Cardiac muscle cell (in vitro differentiated cells and primary cell): ENCODE results near the gene CHRNB1. TPM values are rescaled to one million over a fixed set of nuclear protein-coding genes. Genes with fewer than 3 reads are reported as not detected.

Experiments used
- DNase-seq, 2 donors: peaks; one replicate each; pipeline versions ENCODE4 v3.0.0 to v3.0.0-alpha.2; 2010 to 2017; ENCODE audit warnings: low read depth in 1 of 2, low spot score in 1 of 2
- H3K27ac ChIP-seq: fragments of 200-600 bp; sonication (generic); 2 replicates; pipeline ENCODE4 v1.5.1; 2016
- H3K27me3 ChIP-seq: fragments of 200-600 bp; sonication (generic); 2 replicates; pipeline ENCODE4 v1.6.0; 2016; ENCODE audit warnings: control low read depth
- H3K36me3 ChIP-seq: fragments of 200-600 bp; sonication (generic); 2 replicates; pipeline ENCODE4 v1.5.1; 2016; ENCODE audit warnings: control low read depth
- H3K4me1 ChIP-seq: fragments of 200-600 bp; sonication (generic); 2 replicates; pipeline ENCODE4 v1.8.1; 2017; ENCODE audit warnings: low read depth, mild to moderate bottlenecking, mixed run types
- H3K4me3 ChIP-seq: fragments of 200-600 bp; sonication (generic); 2 replicates; pipeline ENCODE4 v1.5.1; 2016; ENCODE audit warnings: mild to moderate bottlenecking
- H3K9me3 ChIP-seq: fragments of 200-600 bp; sonication (generic); 2 replicates; pipeline ENCODE4 v1.5.1; 2017; ENCODE audit warnings: low read depth, mild to moderate bottlenecking, control low read depth
- polyA plus RNA-seq: library from polyadenylated mRNA; unstranded; fragments of >200 nt; fragmentation: Nextera tagmentation; extraction: Ambion mirVana; gene quantifications from 2 replicates; pipeline ENCODE4 v1.2.1, GENCODE V29; 2016
- total RNA-seq: library from RNA; depleted of rRNA; stranded (reverse); fragments of >200 nt; gene quantifications from 2 replicates; pipeline ENCODE4 v1.2.3, GENCODE V29; 2016
- TF ChIP-seq, protein P1 (sequence below): IDR thresholded peaks from 2 replicates; pipeline ENCODE4 v1.5.1; 2012; ENCODE audit warnings: low read depth, mild to moderate bottlenecking, low read length

The CHRNB1 gene
- total and polyA plus RNA-seq, 2 experiments from 2014 or later, result 8.5 to 28.6 TPM

DNA sequence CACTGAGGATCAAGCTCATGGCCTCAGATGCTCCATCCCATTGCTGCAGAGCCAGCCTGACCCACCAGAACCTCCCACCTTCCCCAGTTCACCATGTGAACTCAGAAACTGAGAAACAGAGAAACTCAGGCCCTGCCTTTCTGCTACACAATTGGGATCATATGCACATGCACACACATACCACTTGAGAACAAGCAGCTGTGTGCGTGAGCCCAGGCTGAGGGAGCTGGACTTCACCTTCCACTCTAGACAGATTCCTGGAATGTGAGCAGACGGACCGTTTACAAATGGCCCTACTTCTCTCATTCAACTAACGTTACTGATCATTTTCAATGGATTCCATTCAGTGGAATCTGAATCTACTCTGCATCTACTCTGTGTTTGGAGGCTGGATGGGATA is 21.2 kb upstream of the CHRNB1 start:
- Histone ChIP-seq H3K27ac (no peak overlapping the region), H3K4me1 (no peaks in the 10 kb centered on the region), H3K4me3 (no peak overlapping the region), H3K36me3 (no peaks in the 10 kb centered on the region), H3K9me3 (no peaks in the 10 kb centered on the region), H3K27me3 (no peaks in the 10 kb centered on the region)
- TF ChIP-seq, protein P1, sequence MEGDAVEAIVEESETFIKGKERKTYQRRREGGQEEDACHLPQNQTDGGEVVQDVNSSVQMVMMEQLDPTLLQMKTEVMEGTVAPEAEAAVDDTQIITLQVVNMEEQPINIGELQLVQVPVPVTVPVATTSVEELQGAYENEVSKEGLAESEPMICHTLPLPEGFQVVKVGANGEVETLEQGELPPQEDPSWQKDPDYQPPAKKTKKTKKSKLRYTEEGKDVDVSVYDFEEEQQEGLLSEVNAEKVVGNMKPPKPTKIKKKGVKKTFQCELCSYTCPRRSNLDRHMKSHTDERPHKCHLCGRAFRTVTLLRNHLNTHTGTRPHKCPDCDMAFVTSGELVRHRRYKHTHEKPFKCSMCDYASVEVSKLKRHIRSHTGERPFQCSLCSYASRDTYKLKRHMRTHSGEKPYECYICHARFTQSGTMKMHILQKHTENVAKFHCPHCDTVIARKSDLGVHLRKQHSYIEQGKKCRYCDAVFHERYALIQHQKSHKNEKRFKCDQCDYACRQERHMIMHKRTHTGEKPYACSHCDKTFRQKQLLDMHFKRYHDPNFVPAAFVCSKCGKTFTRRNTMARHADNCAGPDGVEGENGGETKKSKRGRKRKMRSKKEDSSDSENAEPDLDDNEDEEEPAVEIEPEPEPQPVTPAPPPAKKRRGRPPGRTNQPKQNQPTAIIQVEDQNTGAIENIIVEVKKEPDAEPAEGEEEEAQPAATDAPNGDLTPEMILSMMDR, result no peak
- no peak for DNase-seq

DNA sequence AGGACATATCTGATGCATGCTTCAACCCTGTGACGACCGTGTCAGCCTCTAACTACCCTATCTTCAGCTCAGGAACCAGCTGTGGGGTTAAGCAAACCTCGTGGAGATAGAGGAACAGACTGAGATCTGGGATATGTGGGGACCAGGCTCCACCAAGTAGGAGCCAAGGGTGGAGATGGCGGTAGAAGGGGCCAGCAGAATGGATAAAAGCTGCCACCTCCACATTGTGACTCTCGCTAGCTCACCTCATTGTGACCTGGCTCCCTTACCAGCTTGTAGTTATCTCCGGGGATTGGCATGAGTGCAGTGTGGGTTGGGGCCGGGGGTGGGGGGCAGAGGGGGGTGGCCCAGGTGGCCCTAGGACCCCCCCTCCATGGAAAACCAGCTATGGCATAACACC is 19.5 kb upstream of the CHRNB1 start, which contains the start of gene SPEM2:
Gene SPEM2 (plus strand): TSS at position 301 of the 400 bp plus-strand sequence. CDS start 73 bp downstream, at position 374.
- TF ChIP-seq, protein P1, result no peak
- Histone ChIP-seq H3K27ac (no peak within 1 kb of the TSS), H3K9me3 (no peaks in the 10 kb centered on the region), H3K36me3 (no peaks in the 10 kb centered on the region), H3K4me1 (no peaks in the 10 kb centered on the region), H3K27me3 (no peaks in the 10 kb centered on the region), H3K4me3 (no peak within 1 kb of the TSS)
- no peak for DNase-seq

DNA sequence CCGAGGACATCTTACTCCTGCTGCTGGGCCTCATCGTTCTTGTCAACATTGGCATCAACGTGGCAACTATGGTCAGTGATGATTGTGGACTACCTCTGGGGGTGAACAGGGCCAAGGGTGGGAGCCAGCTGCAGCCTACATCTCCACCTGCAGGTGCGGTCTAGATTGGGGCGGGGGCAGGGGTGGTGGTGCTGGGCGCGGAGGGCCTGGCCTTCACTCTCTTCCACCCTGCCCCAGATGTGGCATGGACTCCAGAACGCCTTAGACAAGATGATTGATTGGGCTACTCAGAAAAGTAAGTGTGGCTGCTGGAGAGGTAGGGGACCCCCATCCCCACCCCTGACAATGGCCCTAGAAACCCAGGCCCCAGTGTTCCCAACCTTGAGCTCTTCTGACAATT is 19.1 kb upstream of the CHRNB1 start:
- no peak for DNase-seq
- Histone ChIP-seq H3K4me3 (no peak overlapping the region), H3K4me1 (no peaks in the 10 kb centered on the region), H3K27ac (no peak overlapping the region), H3K36me3 (no peaks in the 10 kb centered on the region), H3K27me3 (no peaks in the 10 kb centered on the region), H3K9me3 (no peaks in the 10 kb centered on the region)
- TF ChIP-seq, protein P1, result no peak

- H3K27me3 ChIP-seq, result no peaks in the 10 kb centered on the region
- H3K4me3 ChIP-seq, result no peak overlapping the region
- no peak for DNase-seq
- no peaks in the 10 kb centered on the region for H3K9me3 ChIP-seq
- TF ChIP-seq, protein P1, result no peak
- no peaks in the 10 kb centered on the region for H3K36me3 ChIP-seq
- H3K4me1 ChIP-seq, result no peaks in the 10 kb centered on the region
- H3K27ac ChIP-seq, result no peak overlapping the region
Measured at GRCh38 chr17:7426203-7426863, 18.5 kb upstream of the CHRNB1 start.

DNA sequence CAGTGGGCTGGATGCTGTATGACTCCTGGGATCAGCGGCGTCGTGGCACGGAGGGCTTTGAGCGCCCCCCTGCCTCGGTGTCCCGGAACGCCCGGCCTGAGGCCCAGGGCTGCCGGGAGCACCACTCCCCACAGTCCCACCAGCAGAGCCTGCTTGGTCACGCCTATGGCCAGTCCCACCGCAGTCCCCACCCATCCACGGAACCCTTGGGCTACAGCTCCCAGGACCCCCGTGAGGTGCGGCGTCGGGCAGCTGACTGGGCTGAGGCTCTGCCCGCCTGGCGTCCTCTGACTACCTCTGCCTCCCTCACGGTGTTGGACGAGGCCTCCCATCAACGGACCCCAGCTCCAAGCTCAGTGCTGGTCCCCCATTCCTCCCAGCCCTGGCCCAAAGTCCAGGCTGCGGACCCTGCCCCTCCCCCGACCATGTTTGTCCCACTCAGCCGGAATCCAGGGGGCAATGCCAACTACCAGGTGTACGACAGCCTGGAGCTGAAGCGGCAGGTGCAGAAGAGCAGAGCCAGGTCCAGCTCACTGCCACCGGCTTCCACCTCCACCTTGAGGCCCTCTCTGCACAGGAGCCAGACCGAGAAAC is 17.9 kb upstream of the CHRNB1 start:
- H3K9me3 ChIP-seq, result no peaks in the 10 kb centered on the region
- TF ChIP-seq, protein P1, result no peak
- no peak overlapping the region for H3K4me3 ChIP-seq
- no peaks in the 10 kb centered on the region for H3K4me1 ChIP-seq
- no peak for DNase-seq
- no peak overlapping the region for H3K27ac ChIP-seq
- H3K27me3 ChIP-seq, result no peaks in the 10 kb centered on the region
- H3K36me3 ChIP-seq, result no peaks in the 10 kb centered on the region
